HG02588 (cell line): Measurements from ENCODE around the gene SMS.

ENCODE experiments used
- ATAC-seq: cut with Tn5 transposase; IDR thresholded peaks from one replicate; pipeline ENCODE4 v1.9.1; 2021; ENCODE audit warnings: mild to moderate bottlenecking, moderate library complexity; ENCODE audit not compliant: unreplicated experiment

Gene SMS

GRCh38 chrX:21975242-21975641 lies 34.7 kb downstream of the SMS start:
- ATAC-seq, result no peak

DNA sequence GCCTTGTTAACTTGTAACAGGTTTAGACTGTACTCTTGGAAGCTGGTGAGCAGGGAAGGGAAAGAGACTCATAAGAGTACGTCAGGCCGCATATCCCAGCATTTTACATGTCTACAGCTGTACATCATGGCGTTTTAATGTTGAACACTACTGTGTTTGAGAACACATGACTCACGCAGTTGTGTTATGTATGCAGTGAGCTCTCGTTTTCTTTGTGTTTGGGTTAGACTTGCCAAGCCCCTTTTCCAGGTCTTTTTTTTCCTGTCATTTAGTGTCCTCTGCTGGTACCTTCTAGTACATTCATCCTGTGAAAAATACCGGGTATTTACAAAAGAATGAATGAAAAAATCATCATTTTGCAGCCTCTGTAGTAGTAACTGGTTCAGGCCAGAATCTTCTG lies 35.3 kb downstream of the SMS start:
- no peak for ATAC-seq

DNA sequence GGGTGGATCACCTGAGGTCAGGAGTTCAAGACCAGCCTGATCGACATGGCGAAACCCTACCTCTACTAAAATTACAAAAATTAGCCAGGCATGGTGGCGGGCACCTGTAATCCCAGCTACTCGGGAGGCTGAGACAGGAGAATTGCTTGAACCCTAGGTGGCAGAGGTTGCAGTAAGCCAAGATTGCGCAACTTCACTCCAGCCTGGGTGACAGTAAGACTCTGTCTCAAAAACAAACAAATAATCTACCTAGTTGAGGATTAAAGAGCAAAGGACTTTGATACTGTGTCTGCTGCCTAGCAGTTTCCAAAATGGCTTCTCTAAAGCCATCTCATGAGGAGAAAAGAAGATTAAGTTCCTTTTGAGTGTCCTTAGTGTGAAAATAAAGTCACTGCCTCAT lies 37.8 kb downstream of the SMS start:
- ATAC-seq, result no peak

DNA sequence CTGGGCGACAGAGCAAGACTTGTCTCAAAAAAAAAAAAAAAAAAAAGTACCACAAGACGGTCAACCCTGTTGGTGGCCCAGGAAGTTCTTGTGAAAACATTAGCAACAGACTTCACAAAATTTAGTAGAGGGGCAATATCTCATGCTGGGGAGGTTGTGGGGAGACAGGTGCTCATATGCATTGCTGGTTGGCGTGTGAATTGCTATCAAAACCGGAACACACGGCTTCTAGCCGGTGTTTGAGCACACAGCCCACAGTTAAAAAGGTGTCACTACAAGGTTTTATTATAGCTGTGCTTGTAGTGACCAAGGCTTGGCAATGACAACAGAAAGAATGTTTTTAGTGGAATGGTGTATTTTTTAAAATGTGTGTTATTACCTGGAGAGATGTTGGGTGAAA lies 41.8 kb downstream of the SMS start:
- ATAC-seq, result no peak

GRCh38 chrX:21985332-21985777 lies 44.8 kb downstream of the SMS start:
- peak; percentile 70 for ATAC-seq

DNA sequence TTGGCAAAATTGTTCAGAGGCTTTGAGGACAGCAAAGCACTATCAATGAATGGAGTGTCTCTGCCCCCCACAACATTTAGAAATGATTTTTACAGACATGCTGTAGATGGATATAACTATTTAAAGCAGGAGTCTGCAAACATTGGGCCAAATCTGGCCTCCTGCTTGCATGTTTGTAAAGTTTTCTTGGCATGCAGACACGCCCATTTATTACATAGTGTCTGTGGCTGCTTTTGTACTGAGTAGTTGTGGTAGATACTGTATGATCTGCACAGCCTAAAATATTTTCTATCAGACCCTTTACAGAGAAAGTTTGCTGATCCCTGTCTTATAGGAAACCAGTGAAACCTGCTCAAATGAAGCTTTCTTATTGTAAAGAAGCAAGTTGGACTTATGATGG lies 46.1 kb downstream of the SMS start:
- no peak for ATAC-seq

- ATAC-seq, result peak; percentile 44
Measured at GRCh38 chrX:21989384-21989783, 48.9 kb downstream of the SMS start.

DNA sequence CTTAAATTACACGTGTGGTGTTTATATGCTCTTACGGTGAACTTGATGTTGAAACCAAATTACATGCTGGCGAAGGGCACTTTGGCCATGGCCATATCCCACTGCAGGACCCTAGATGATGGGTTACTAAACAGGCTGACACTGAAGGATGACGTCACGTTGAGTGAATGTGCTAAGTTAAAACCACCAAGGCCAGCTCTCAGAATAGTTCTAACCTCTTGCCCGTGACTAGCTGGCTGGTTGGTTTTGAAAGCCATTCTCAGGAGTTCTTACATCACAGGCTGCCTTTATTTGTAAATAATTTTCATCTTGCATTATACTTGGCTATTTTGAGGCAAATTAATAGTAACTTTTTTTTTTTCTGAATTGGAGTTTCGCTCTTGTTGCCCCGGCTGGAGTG lies 50.3 kb downstream of the SMS start:
- ATAC-seq, result no peak

GRCh38 chrX:21991504-21991903 lies 51.0 kb downstream of the SMS start:
- no peak for ATAC-seq

DNA sequence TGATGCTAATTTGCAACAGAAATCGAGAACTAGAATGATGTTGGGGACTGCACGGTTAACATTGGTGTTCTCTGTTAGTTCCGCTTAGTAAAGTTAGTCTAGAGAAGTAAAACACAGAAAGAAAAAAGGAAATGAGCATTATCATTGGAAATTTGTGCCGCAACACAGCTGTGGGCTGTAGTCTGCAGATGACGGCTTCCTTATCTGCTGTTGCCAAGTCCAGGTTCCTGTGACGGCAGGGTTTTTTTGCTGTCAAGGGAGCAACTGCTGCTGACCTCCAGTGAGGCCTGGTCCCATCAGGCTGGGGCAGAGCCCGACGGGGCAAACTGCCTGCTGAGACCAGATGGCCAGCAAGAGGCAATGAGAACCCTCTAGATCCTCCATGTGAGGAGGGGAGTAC lies 52.8 kb downstream of the SMS start:
- peak; percentile 78 for ATAC-seq

DNA sequence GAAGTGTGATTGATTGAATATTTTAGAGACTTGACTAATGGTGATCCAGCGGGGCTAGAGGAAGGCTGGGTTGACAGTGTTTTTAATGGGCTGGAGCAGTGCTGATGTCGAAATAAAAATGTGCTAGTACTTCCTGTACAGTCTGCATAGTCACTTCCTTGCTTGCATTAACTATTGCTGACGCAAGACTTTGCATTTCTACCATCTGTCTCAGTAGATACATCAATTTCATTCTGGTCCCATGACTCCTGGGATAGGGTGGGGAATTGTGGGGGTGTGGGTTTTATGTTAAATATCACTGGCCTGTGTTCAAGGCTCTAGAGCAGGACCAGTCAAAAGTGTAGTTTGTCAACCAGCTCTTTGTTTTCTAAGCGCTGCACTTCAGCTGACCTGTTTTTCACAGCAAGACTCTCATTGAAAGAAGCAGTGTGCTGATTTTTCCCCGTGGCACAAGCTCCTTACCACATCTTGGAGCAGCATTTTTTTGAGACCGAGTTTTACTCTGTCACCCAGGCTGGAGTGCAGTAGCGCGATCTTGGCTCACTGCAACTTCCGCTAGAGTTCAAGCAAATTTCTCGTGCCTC lies 56.5 kb downstream of the SMS start:
- ATAC-seq, result no peak

DNA sequence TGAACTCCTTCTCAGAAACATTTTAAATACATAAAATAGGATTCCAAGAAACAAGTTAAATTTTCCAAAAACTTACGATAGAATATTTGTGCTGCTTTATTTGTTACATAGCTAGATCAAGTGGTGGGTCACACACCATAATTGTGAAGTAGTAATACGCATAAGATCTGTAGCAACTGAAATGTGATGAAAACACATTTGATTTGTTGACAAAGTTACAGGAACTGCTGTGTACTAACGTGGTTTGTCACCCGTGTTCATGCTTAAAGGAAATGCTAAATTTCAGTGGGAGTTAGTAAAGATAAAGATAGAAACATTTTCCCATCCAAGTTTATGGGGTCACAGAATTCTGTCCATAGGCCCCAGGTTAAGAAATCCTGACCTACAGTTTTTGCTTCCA lies 57.5 kb downstream of the SMS start:
- ATAC-seq, result no peak

- ATAC-seq, result no peak
Measured at GRCh38 chrX:22004866-22005265, 64.4 kb downstream of the SMS start.

DNA sequence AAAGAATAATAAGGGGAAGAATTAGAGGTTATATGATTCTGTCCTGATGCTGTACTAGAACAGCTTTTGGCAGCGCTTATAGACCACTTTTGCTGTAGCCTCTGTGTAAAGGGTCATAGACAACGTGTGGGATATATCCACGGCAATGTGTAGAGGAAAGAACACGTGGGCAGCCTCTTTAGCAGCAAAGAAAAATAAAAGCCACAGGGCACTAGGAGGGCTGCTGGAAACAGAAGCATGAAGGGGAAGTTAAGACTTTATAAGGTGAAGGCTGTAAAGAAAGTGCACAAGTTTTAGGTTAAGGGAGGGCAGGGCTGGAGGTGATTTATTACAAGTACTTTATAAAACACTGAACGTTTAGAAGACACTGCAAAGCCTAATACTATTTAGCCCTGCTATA lies 71.5 kb downstream of the SMS start:
- ATAC-seq, result no peak

- no peak for ATAC-seq
Measured at GRCh38 chrX:22012931-22013330, 72.4 kb downstream of the SMS start.

- no peak for ATAC-seq
Measured at GRCh38 chrX:22015139-22015750, 74.7 kb downstream of the SMS start.

DNA sequence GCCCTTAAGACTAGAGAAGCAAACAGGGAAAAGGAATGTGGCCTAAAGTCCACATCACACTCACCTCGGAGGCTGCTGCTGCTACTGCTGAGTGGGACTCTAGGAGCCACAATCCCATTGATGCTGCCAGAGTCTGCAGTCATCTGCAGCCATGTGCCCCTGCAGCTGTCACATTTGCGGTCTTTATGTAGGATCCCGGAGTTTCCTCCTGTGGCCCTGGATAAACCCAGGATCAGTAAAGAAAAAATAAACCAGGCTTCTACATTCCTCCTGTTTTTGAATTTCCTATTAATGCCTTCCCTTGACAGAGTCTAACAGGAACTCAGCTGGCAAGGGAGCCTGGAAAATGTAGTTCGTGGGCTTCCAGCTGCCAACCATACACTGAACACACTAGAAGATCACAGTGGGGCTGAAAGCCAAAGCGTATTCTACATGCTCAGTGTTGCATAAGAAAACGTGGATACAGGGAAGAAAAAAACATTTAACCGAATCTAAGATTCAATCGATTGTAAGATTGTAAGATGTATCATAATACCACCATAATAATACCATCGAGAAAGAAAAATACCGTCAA lies 81.3 kb downstream of the SMS start:
- ATAC-seq, result no peak

GRCh38 chrX:22024577-22024976 lies 84.1 kb downstream of the SMS start:
- ATAC-seq, result no peak

- no peak for ATAC-seq
Measured at GRCh38 chrX:22025751-22026150, 85.2 kb downstream of the SMS start.

DNA sequence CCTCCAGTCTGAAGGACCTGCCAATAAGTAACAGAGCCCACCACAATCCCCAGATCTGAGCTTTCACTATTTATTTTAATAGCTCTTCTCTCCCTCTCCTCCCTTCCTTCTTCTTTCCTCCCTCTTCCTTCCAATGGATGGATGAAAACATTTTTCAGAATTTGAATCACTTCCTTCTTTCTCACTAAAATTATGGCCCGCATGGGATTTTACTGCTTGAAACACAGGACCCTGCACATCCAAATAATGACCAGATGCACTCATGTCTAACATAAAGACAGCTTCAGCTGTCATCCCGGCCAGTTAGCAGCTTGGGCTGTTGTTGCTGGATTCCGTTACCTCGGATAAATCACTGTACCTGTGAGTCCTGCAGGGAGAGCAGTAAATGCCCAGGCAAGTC lies 86.2 kb downstream of the SMS start:
- ATAC-seq, result no peak

DNA sequence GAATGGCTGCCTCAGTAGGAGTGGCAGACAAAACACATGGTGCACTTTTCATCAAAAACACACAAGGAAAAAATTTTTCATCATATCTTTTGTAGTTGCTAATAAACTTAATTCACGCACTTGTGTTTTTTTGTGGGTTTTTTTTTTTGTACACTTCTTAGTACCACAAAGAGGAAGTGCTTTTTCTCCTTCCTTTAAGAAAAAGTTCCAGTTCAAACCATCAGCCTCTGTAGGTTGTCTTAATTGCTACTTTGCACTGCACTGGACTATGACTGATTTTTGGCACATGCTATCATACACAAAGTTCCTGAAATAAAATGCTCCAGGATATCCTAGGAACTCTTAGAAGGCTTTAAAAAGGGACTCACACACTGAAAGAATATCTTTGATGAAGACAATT lies 91.6 kb downstream of the SMS start, which contains the start of gene PHEX:
PHEX (plus strand) TSS at position 242 of the 400 bp plus-strand sequence. CDS start 681 bp downstream, outside the sequence.
- ATAC-seq, result no peak

DNA sequence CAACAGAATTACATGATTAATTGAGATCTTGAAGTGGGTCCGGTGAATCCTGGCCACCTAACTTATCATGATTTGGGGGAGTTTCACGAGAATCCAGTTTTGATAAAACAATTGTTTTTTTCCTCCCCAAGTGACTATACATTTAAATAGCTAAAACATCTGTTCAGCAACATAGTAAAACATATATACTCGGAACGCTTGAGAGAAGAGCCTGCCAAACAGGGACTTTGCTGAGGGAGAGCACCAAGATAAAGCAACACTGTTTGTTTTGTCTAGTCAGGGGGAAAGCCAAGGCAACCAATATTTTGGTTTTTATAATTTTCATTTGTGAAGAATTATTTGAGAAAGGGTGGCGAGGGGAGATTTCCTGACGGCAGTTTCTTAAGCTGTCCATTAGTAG lies 92.0 kb downstream of the SMS start:
- ATAC-seq, result no peak

DNA sequence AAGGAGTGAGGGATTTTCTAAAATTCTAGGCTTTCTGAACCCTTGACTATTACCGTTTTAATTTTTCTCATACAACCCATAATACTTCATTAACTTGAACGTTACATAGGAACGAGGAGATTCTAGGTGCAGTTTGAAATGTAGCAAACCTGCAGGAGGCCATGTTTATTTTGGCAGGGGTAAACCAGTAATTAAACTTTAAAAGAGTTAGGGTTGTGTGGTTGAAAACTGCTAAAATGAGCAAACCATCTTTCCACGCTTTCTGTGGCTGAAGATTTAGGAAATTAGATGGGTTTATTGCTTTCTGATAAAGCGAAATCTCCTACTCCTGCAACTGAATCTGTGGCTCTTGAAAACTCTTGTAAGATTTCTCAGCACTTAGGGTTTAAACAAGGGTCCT lies 93.3 kb downstream of the SMS start:
- ATAC-seq, result no peak
